ENCODE measurements around the gene CBLB. TPM values are rescaled to one million over a fixed set of nuclear protein-coding genes. Genes with fewer than 3 reads are reported as not detected.

Gene CBLB
- total RNA-seq, 1 donor from 2014 or later = 46.7 TPM

DNA sequence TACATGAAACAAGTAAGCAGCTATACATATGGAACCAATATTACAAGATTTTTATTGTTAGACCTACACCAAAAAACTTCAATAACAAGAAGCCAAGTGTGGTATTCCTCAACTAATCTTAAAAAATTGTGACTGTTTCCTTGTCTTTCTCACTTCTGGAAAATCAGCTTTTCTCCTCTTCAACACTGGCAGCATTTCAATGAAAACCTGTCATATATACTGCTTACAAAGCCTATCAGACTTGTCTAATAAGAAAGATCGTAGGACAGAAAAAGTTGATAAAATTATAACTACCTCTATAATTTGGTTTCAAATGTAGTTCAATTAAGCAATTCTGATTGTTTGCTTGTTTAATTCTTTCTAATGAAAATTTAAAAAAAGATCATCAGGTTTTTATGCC, 55.1 kb downstream of the CBLB start:
- peaks cover 79% of the 10 kb centered on the region for H3K4me1 ChIP-seq
- intact Hi-C loops (cut with micrococcal nuclease) = no loop called here
- no peak overlapping the region for H3K27ac ChIP-seq (replicated peaks)

DNA sequence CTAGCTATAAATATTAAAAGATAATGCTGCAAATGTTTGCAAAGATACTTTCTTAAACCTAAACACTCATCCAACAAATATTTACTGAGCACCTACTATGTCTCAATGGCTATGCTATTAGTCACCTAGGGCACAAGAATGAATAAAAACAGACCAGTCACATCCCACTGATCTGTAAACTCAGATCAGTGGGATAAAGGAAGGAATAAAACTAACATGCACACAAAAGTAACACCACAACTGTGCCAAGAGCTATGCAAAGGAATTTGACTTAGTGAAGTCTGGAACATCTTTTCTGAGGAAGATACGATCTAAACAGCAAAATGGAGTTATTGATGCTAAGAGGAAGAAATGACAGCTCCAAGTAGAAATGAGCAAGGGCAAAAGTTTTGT, 56.6 kb downstream of the CBLB start:
- peaks cover 82% of the 10 kb centered on the region for H3K4me1 ChIP-seq
- intact Hi-C loops (cut with micrococcal nuclease) = no loop called here
- H3K9me3 ChIP-seq (replicated peaks) = no peaks in the 10 kb centered on the region
- no peak overlapping the region for H3K4me3 ChIP-seq
- H3K27me3 ChIP-seq (ENCODE audit: low read depth) = no peaks in the 10 kb centered on the region
- no peak overlapping the region for H3K27ac ChIP-seq (replicated peaks)
- no peaks in the 10 kb centered on the region for H3K36me3 ChIP-seq
- TF ChIP-seq, protein P1, sequence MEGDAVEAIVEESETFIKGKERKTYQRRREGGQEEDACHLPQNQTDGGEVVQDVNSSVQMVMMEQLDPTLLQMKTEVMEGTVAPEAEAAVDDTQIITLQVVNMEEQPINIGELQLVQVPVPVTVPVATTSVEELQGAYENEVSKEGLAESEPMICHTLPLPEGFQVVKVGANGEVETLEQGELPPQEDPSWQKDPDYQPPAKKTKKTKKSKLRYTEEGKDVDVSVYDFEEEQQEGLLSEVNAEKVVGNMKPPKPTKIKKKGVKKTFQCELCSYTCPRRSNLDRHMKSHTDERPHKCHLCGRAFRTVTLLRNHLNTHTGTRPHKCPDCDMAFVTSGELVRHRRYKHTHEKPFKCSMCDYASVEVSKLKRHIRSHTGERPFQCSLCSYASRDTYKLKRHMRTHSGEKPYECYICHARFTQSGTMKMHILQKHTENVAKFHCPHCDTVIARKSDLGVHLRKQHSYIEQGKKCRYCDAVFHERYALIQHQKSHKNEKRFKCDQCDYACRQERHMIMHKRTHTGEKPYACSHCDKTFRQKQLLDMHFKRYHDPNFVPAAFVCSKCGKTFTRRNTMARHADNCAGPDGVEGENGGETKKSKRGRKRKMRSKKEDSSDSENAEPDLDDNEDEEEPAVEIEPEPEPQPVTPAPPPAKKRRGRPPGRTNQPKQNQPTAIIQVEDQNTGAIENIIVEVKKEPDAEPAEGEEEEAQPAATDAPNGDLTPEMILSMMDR (IDR thresholded peaks at IDR 0.05; ENCODE audit: borderline replicate concordance) = no peak
- DNase-seq = no peak

More for the DNA sequence above, 55.1 kb downstream of the CBLB start:
- TF ChIP-seq, protein P1 (IDR thresholded peaks at IDR 0.05; ENCODE audit: borderline replicate concordance) = no peak
- H3K9me3 ChIP-seq (replicated peaks) = no peaks in the 10 kb centered on the region
- H3K36me3 ChIP-seq = no peaks in the 10 kb centered on the region
- no peaks in the 10 kb centered on the region for H3K27me3 ChIP-seq (ENCODE audit: low read depth)
- H3K4me3 ChIP-seq = no peak overlapping the region
- DNase-seq = no peak

DNA sequence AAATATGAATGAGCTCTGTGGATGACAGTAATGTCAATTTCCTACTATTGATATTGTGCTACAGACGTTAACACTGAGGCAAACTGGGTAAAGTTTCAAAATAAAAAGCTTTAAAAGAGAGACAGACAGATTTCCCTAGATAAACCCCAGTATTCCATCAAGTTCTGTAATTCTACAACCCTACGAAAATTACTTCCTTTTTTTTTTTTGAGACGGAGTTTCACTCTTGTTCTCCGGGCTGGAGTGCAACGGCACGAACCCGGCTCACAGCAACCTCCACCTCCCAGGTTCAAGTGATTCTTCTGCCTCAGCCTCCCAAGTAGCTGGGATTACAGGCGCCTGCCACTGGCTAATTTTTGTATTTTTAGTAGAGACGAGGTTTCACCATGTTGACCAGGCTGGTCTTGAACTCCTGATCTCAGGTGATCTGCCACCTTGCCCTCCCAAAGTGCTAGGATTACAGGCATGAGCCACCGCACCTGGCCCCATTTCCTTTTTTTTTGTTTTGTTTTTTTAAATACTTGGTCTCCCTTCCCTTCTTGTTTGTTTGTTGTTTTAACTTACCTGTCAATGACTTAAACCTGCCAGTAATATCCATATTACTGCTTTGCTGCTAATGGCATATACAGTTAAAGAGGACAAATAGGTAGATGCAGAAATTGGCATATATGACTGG, 57.2 kb downstream of the CBLB start:
- TF ChIP-seq, protein P1 (IDR thresholded peaks at IDR 0.05; ENCODE audit: borderline replicate concordance) = no peak
- Histone ChIP-seq H3K4me1 (peaks cover 82% of the 10 kb centered on the region), H3K9me3 (replicated peaks) (no peaks in the 10 kb centered on the region), H3K27ac (replicated peaks) (no peak overlapping the region), H3K27me3 (ENCODE audit: low read depth) (no peaks in the 10 kb centered on the region), H3K4me3 (no peak overlapping the region), H3K36me3 (no peaks in the 10 kb centered on the region)
- intact Hi-C loops (cut with micrococcal nuclease) = no loop called here
- no peak for DNase-seq

DNA sequence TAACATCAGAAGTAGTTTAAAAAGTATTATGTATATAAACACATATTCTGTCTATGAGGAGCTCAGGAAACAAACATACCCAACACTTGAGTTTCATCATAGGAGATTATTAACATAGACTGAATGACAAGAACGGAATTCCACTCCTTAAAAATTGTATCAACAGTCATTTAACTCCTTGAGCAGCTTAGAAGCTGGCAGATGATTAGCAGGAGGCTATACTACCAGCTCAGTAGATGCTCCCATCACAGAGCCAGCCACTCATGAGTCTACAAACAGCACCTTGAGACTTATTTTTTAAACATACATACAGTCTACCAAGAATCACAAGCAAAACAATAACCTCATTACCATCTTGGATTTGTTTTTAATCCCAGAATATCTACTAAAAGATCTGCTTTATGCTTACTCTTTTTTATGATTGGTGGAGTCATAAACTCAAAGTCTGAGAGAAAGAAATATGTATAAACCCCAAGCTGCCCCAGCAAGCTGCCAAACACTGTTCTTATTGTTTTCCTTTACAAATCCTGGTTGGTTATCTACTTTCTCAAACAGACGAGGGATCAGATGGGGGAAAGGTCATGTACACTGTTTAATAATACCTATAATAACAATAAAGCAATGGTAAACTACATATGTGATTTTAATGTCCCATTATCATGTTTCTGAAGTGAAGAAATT, 59.5 kb downstream of the CBLB start:
- TF ChIP-seq, protein P1 (IDR thresholded peaks at IDR 0.05; ENCODE audit: borderline replicate concordance) = no peak
- peaks cover 91% of the 10 kb centered on the region for H3K4me1 ChIP-seq
- peak overlapping the region; percentile 33 for H3K27ac ChIP-seq (replicated peaks)
- no peaks in the 10 kb centered on the region for H3K36me3 ChIP-seq
- H3K9me3 ChIP-seq (replicated peaks) = no peaks in the 10 kb centered on the region
- DNase-seq = no peak
- no peaks in the 10 kb centered on the region for H3K27me3 ChIP-seq (ENCODE audit: low read depth)
- H3K4me3 ChIP-seq = no peak overlapping the region
- intact Hi-C loops (cut with micrococcal nuclease) = no loop called here

DNA sequence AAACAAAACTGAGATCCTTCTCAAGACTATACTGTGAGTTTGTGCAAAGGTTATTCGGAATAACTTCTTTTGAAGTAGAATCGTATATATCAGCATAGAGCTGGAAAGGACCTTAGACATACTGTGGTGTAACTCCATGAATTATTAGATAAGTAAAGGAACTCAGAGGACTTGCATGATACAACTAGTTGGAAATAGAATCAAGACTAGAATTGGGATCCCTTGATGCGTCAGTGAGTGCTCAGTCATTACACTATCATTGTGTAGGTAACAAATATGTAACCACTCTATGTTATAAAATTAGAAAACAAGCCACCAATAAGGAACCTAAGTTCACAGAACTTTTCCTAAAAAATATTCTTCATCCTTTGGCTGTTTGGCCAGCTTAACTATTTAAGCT, 61.1 kb downstream of the CBLB start:
- intact Hi-C loops (cut with micrococcal nuclease) = no loop called here
- Histone ChIP-seq H3K27ac (replicated peaks) (peak overlapping the region; percentile 28), H3K4me1 (peaks cover 82% of the 10 kb centered on the region)

More for the DNA sequence above, 61.1 kb downstream of the CBLB start:
- Histone ChIP-seq H3K4me3 (no peak overlapping the region), H3K27me3 (ENCODE audit: low read depth) (no peaks in the 10 kb centered on the region), H3K36me3 (no peaks in the 10 kb centered on the region), H3K9me3 (replicated peaks) (no peaks in the 10 kb centered on the region)
- TF ChIP-seq, protein P1 (IDR thresholded peaks at IDR 0.05; ENCODE audit: borderline replicate concordance) = no peak
- no peak for DNase-seq
